Astrocyte of the spinal cord (primary cell): Measurements from ENCODE around the gene CACNB3.
"Not testable (repeated sequence)": the region's sequence is repeated elsewhere in the genome, so short reads cannot be mapped to it uniquely, and the experiment has no call there.

Source experiments
- DNase-seq: peaks from one replicate; pipeline ENCODE4 v3.0.0; 2011; ENCODE audit warnings: low read depth, low spot score
- H3K4me3 ChIP-seq: 2 replicates; pipeline ENCODE4 v1.5.1; 2011; ENCODE audit warnings: low read depth, mild to moderate bottlenecking, low read length, moderate library complexity
- in situ Hi-C: cut with HindIII; loops from 2 replicates; pipeline ENCODE4 v1.10.0; 2017; ENCODE audit warnings: low sequenced_read_pairs
- TF ChIP-seq, protein P1 (sequence below): IDR thresholded peaks from 2 replicates; pipeline ENCODE4 v1.5.1; 2012; ENCODE audit warnings: low read depth, mild to moderate bottlenecking, low read length, inconsistent platforms

The CACNB3 gene

DNA sequence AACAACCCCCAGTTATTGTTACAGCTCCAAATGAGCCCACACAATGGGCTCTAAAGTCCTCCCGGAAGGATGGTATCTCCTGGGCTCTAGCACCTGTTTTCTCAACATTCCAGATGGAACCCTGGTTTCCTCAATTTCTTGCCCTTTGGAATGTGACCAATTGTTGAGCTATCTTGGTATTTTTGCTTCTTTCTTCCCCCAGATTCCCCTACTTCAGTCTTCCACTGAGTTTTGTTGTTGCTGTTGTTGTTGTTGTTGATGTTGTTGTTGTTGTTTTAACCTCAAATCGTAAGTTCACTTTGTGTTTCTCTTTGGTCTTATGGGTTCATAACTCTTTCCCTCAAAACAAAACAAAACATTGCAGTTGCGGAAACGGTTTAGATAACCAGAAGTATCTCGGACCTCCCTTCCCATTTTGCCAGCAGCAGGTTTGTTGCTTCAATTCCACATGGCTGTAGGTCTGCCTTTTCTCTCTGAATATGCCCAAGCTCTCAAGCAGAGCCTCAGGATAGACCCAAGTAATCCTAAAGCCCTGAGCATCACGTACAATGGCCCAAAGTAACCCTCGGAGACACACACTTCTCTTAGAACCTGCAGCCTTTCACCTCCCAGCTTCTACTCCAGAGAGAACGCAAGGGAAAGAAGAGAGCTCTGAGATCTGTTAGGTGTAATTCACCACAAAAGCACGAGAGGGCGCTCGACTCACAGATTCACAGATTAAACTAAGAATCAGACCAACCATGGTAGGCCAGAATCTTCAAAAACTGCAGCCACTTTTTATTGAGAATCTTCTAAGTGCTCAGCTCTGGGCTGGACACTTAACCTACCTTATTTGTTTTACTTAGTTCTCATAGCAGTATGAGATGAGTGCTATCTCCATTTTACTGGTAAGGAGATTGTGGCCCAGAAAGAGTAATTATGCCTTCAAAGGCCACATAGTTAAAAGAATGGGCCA lies 34.7 kb downstream of the CACNB3 start:
- peak overlapping the region; percentile 99 for H3K4me3 ChIP-seq
- TF ChIP-seq, protein P1, sequence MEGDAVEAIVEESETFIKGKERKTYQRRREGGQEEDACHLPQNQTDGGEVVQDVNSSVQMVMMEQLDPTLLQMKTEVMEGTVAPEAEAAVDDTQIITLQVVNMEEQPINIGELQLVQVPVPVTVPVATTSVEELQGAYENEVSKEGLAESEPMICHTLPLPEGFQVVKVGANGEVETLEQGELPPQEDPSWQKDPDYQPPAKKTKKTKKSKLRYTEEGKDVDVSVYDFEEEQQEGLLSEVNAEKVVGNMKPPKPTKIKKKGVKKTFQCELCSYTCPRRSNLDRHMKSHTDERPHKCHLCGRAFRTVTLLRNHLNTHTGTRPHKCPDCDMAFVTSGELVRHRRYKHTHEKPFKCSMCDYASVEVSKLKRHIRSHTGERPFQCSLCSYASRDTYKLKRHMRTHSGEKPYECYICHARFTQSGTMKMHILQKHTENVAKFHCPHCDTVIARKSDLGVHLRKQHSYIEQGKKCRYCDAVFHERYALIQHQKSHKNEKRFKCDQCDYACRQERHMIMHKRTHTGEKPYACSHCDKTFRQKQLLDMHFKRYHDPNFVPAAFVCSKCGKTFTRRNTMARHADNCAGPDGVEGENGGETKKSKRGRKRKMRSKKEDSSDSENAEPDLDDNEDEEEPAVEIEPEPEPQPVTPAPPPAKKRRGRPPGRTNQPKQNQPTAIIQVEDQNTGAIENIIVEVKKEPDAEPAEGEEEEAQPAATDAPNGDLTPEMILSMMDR, result peak; percentile 69
- in situ Hi-C loops, result no loop called here
- peak; percentile 93 for DNase-seq

DNA sequence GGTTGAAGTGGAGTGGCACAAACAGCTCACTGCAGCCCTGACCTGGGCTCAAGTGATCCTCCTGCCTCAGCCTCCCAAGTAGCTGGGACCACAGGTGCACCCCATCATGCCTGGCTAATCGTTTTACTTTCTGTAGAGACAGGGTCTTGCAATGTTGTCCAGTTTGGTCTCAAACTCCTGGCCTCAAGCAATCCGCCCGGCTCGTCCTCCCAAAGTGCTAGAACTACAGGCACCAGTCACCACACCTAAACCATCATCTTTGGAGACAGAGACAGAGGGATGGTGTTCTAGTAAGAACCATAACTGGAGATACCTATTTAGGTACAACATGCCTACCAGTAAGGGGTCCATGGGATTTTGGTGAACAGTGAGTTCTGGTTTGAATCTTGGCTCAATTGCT lies 36.2 kb downstream of the CACNB3 start:
- no peak for DNase-seq

DNA sequence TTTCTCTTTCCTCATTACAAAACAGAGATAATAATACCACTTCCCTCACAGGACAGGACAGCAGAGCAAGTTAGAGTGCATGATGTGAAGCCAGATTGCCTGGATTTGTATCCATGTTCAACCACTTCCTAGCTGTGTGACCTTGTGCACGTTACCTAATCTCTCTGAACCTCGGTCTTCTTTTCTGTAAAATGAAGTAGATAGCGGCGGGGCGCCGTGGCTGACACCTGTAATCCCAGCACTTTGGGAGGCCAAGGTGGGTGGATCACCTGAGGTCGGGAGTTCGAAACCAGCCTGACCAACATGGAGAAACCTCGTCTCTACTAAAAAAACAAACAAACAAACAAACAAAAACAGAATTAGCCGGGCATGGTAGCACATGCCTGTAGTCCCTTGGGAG lies 36.6 kb downstream of the CACNB3 start:
- H3K4me3 ChIP-seq, DNase-seq, in situ Hi-C loops: not testable (repeated sequence)

More for the DNA sequence above, 36.2 kb downstream of the CACNB3 start:
- in situ Hi-C loops, result no loop called here
- H3K4me3 ChIP-seq, result no peak overlapping the region
- TF ChIP-seq, protein P1, result no peak

DNA sequence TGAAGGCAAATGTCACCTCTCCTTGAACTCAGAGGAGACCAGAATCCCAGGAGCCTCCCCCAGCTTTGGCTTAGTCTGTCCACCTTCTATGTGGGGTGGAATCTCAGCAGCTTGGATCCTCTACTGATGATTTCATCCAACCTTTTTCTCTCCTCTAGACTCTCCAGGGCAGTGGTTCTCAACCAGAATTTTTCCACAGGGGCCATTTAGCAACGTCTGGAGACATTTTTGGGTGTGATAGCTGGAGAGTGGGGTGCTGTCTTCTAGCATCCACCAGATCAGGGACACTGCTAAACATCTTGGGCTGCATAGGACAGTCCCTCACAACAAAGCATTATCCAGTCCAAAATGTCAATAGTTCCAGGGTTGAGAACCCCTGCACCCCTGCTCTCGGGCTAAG lies 38.1 kb downstream of the CACNB3 start:
- TF ChIP-seq, protein P1, result no peak
- H3K4me3 ChIP-seq, result no peak overlapping the region
- no peak for DNase-seq
- in situ Hi-C loops, result no loop called here

DNA sequence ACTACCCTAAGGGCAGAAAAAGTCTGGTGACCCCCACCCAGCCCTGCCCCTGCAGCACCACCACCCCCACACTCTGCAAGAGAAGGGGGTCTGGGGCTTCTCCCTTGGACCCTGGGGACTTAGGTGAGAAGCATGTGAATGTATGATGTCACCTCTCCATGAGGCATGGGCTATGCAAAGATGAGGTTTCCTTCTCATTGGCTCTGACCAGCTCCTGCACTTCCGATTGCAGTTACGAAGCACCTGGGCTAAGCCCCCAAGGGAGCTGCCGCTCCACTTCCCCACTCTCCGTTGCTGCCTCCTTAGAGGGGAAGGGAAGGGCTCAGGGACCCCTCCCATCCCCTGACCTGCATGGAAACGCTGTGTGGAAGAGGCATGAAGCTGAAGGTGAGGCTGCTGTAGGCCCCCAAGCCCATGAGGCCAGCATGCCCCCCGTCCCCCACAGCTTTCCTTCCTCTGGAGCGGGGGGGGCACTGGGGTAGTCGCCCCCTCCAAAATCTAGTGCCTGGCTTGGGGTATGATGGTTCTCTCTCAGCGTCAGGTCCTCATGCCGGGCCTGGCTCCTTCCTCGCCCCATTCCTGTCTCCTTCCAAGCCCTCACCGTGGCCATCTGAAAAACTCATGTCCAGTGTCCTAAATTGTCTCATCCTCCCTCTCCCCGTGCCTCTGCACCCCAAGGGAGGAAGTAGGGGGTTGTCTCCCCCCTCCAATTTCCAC lies 39.1 kb downstream of the CACNB3 start:
- no peak for DNase-seq
- in situ Hi-C loops, result no loop called here
- no peak overlapping the region for H3K4me3 ChIP-seq

DNA sequence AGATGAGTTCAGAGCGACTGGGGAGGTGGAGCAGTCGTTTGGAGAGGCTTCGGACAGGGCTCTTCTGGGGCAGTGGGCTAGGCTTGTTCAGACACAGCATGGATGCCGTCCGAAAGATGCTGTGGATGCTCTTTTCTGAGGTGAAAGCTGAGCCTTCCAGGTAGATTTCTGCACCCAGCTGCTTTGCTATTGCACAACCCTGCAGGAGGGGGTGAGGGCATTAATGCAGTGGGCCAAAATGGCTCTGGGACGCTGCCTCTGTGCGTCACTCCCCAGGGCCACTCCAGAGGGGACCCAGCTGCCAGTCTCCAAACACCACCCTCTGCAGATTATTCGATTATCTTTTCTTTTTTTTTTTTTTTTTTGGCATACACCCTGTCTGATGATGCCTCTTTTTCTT lies 39.7 kb downstream of the CACNB3 start:
- no peak for DNase-seq
- in situ Hi-C loops, result no loop called here
- TF ChIP-seq, protein P1, result no peak
- no peak overlapping the region for H3K4me3 ChIP-seq

More for the DNA sequence above, 39.1 kb downstream of the CACNB3 start:
- TF ChIP-seq, protein P1, result no peak

DNA sequence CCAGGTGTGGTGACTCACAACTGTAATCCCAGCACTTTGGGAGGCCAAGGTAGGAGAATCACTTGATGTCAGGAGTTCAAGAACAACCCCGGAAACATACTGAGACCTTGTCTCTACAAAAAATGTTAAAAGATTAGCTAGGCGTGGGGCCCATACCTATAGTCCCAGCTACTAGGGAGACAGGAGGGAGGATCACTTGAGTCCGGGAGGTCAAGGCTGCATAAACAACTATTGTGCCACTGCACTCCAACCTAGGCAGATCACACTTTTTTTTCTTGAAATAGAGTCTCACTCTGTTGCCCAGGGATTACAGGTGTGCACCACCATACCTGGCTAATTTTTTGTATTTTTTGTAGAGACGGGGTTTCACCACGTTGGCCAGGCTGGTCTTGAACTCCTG lies 41.3 kb downstream of the CACNB3 start:
- TF ChIP-seq, protein P1, result no peak
- no peak for DNase-seq
- in situ Hi-C loops, result no loop called here

DNA sequence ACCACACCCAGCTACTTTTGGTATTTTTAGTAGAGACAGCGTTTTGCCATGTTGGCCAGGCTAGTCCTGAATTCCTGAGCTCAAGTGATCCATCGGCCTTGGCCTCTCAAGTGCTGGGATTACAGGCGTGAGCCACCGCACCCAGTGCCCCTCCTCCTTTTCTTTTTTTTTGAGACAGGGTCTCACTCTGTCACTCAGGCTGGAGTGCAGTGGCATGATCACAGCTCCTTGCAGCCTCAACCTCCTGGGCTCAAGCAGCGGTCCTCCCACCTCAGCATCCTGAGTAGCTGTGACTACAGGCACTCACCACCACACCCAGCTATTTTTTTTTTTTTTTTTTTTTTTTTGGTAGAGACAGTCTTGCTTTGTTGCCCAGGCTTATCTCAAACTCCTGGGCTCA lies 41.9 kb downstream of the CACNB3 start:
- DNase-seq, H3K4me3 ChIP-seq, in situ Hi-C loops: not testable (repeated sequence)

More for the DNA sequence above, 41.3 kb downstream of the CACNB3 start:
- no peak overlapping the region for H3K4me3 ChIP-seq
